PC-3 (cell line): ENCODE data around the gene PARD6B.

ENCODE experiments used
- EZH2 ChIP-seq: fragments of 300-600 bp; sonication (generic); IDR thresholded peaks from one replicate; pipeline ENCODE4 v1.6.1; 2017; ENCODE audit warnings: antibody characterized with exemption, mild to moderate bottlenecking, low read length; ENCODE audit not compliant: unreplicated experiment
- TF ChIP-seq, protein P1 (sequence below): fragments of 300-600 bp; sonication (generic); conservative IDR thresholded peaks from 2 replicates; pipeline ENCODE4 v1.5.1; 2017; ENCODE audit warnings: antibody characterized with exemption, low read depth, mild to moderate bottlenecking, low read length

GRCh38 chr20:50797142-50797541 is 65.8 kb downstream of the PARD6B start:
- TF ChIP-seq, protein P1, sequence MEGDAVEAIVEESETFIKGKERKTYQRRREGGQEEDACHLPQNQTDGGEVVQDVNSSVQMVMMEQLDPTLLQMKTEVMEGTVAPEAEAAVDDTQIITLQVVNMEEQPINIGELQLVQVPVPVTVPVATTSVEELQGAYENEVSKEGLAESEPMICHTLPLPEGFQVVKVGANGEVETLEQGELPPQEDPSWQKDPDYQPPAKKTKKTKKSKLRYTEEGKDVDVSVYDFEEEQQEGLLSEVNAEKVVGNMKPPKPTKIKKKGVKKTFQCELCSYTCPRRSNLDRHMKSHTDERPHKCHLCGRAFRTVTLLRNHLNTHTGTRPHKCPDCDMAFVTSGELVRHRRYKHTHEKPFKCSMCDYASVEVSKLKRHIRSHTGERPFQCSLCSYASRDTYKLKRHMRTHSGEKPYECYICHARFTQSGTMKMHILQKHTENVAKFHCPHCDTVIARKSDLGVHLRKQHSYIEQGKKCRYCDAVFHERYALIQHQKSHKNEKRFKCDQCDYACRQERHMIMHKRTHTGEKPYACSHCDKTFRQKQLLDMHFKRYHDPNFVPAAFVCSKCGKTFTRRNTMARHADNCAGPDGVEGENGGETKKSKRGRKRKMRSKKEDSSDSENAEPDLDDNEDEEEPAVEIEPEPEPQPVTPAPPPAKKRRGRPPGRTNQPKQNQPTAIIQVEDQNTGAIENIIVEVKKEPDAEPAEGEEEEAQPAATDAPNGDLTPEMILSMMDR: no peak
- no peak for TF ChIP-seq EZH2
